Measurements from ENCODE around the gene CASP2. TPM values are rescaled to one million over a fixed set of nuclear protein-coding genes. Genes with fewer than 3 reads are reported as not detected.
A peak's percentile ranks its signal among the peaks of the same experiment; 100 is the strongest.
"Not testable (repeated sequence)": the region's sequence is repeated elsewhere in the genome, so short reads cannot be mapped to it uniquely, and the experiment has no call there.

CASP2 gene
- total RNA-seq, 1 donor from 2014 or later: 10.9 TPM

DNA sequence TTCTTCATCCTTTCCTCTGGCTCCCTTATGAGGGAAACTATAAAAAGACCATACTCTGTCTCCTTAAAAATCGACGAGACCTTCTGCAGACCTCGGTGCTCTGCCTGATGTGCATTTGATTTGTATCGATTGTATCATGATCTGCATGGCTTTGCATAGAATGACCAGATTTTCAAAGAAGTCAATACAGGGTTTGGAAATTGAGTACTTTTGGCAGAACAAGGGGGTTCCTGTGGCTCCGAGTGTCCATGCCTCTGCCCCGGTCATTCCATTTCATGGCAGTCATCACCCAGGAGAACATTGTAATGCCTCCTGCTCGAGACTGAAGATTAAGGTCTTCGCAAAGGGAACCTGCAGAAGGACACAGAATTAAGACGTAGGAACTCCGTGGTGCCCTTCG, 685 bp downstream of the CASP2 start:
- Histone ChIP-seq H3K4me1 (peaks cover 66% of the 10 kb centered on the region), H3K27me3 (ENCODE audit: low read depth) (no peaks in the 10 kb centered on the region), H3K27ac (replicated peaks) (peak overlapping the region; percentile 95), H3K9me3 (replicated peaks) (no peaks in the 10 kb centered on the region), H3K36me3 (peaks cover 27% of the 10 kb centered on the region), H3K4me3 (peak overlapping the region; percentile 94)
- TF ChIP-seq, protein P1, sequence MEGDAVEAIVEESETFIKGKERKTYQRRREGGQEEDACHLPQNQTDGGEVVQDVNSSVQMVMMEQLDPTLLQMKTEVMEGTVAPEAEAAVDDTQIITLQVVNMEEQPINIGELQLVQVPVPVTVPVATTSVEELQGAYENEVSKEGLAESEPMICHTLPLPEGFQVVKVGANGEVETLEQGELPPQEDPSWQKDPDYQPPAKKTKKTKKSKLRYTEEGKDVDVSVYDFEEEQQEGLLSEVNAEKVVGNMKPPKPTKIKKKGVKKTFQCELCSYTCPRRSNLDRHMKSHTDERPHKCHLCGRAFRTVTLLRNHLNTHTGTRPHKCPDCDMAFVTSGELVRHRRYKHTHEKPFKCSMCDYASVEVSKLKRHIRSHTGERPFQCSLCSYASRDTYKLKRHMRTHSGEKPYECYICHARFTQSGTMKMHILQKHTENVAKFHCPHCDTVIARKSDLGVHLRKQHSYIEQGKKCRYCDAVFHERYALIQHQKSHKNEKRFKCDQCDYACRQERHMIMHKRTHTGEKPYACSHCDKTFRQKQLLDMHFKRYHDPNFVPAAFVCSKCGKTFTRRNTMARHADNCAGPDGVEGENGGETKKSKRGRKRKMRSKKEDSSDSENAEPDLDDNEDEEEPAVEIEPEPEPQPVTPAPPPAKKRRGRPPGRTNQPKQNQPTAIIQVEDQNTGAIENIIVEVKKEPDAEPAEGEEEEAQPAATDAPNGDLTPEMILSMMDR (IDR thresholded peaks at IDR 0.05; ENCODE audit: borderline replicate concordance): no peak
- no peak for DNase-seq
- intact Hi-C loops (cut with micrococcal nuclease): no loop called here

DNA sequence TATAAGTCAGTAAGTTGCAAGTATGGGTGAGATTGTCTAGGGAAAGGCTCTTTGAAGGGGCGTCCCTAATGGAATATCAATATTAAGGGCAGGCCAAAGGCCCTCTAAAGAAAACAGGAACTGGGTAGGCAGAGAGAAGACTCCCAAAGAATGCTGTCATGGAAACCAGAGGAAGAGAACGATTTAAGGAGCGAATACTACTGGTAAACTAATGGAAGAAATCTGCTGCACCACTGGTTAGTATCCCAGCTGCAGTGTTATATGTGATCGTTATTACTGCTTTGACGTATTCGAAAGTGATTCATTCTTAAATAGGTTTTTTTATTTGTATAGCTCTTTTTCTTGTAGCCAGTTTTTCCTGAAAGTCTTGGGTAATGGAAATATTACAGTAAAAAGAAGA, 1.3 kb downstream of the CASP2 start:
- H3K36me3 ChIP-seq: peaks cover 32% of the 10 kb centered on the region
- intact Hi-C loops (cut with micrococcal nuclease): no loop called here
- H3K27me3 ChIP-seq (ENCODE audit: low read depth): no peaks in the 10 kb centered on the region
- peaks cover 62% of the 10 kb centered on the region for H3K4me1 ChIP-seq
- no peaks in the 10 kb centered on the region for H3K9me3 ChIP-seq (replicated peaks)
- peak overlapping the region; percentile 94 for H3K4me3 ChIP-seq
- peak overlapping the region; percentile 95 for H3K27ac ChIP-seq (replicated peaks)
- TF ChIP-seq, protein P1 (IDR thresholded peaks at IDR 0.05; ENCODE audit: borderline replicate concordance): no peak
- no peak for DNase-seq

DNA sequence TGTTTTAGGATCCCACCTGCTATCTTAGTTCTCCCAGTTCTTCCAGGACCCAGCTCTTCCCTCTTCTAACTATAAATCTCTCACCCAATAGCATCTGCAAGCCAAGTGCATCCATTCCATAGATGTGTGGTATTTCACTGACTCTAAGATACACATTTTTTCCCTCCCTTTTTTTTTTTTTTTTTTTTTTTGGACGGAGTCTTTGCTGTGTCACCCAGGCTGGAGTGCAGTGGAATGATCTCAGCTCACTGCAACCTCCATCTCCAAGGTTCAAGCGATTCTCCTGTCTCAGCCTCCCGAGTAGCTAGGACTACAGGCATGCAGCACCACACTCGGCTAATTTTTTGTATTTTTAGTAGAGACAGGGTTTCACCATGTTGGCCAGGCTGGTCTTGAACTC, 1.7 kb downstream of the CASP2 start:
- H3K9me3 ChIP-seq (replicated peaks); H3K27me3 ChIP-seq (ENCODE audit: low read depth); DNase-seq; intact Hi-C loops (cut with micrococcal nuclease): not testable (repeated sequence)
- Histone ChIP-seq H3K36me3 (peaks cover 37% of the 10 kb centered on the region), H3K4me3 (peak overlapping the region; percentile 94), H3K27ac (replicated peaks) (peak overlapping the region; percentile 95), H3K4me1 (peaks cover 62% of the 10 kb centered on the region)

DNA sequence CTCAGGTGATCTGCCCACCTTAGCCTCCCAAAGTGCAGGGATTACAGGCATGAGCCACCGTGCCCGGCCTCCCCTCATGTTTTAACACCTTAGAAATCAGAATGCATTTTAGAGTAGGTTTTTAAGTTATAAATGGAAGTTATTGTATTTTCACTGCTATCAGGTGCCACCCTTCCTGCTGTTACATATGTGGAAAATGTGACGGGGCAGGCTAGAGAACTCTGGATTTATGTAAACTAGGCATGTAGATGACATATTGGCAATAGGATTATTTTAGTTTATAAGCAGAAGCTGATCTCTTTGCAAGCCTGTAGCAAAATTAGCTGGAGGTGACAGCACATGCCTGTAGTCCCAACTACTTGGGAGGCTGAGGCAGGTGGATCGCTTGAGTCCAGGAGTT, 2.1 kb downstream of the CASP2 start:
- Histone ChIP-seq H3K36me3 (peaks cover 41% of the 10 kb centered on the region), H3K27ac (replicated peaks) (no peak overlapping the region), H3K9me3 (replicated peaks) (no peaks in the 10 kb centered on the region), H3K27me3 (ENCODE audit: low read depth) (no peaks in the 10 kb centered on the region), H3K4me1 (peaks cover 62% of the 10 kb centered on the region), H3K4me3 (peak overlapping the region; percentile 94)
- intact Hi-C loops (cut with micrococcal nuclease): no loop called here
- no peak for DNase-seq
- TF ChIP-seq, protein P1 (IDR thresholded peaks at IDR 0.05; ENCODE audit: borderline replicate concordance): no peak

DNA sequence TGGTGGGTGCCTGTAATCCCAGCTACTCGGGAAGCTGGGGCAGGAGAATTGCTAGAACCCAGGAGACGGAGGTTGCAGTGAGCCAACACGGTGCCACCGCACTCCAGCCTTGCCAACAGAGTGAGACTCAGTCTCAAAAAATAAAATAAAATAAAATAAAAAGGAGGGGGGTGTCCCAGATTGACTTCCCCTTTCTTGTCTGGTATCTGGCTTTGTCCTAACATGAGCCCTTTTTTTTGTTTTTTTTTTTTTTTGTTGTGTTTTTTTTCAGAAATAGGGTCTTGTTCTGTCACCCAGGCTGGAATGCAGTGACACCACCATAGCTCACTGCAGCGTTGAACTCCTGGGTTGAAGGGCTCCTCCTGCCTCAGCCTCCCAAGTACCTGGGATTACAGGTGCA, 4.7 kb downstream of the CASP2 start:
- no peak for DNase-seq
- TF ChIP-seq, protein P1 (IDR thresholded peaks at IDR 0.05; ENCODE audit: borderline replicate concordance): no peak
- Histone ChIP-seq H3K4me1 (peaks cover 62% of the 10 kb centered on the region), H3K27me3 (ENCODE audit: low read depth) (no peaks in the 10 kb centered on the region), H3K4me3 (no peak overlapping the region), H3K27ac (replicated peaks) (no peak overlapping the region), H3K36me3 (peaks cover 67% of the 10 kb centered on the region), H3K9me3 (replicated peaks) (no peaks in the 10 kb centered on the region)
- intact Hi-C loops (cut with micrococcal nuclease): no loop called here

DNA sequence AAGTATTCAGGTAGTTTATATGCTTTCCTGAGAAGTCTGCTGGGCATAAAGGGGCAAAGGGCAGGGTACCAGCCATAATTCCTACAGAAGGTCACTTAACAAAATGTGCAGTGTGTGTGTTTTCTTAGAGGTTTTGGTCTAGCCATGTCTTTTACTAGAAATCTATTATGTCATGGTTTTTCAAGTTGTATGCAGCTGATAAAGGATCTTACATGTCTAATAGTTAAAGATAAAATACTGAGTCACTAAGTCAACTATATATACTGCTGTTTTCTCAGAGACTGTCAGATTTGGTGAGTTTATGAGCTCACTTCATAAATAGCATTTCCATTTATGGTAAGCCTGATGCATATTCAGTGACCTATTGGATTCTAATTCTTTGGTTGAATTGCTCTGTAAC, 7.7 kb downstream of the CASP2 start:
- intact Hi-C loops (cut with micrococcal nuclease): no loop called here
- no peak for DNase-seq
- no peaks in the 10 kb centered on the region for H3K27me3 ChIP-seq (ENCODE audit: low read depth)
- no peak overlapping the region for H3K4me3 ChIP-seq
- TF ChIP-seq, protein P1 (IDR thresholded peaks at IDR 0.05; ENCODE audit: borderline replicate concordance): no peak
- H3K27ac ChIP-seq (replicated peaks): peak overlapping the region; percentile 48
- peaks cover 97% of the 10 kb centered on the region for H3K36me3 ChIP-seq
- no peaks in the 10 kb centered on the region for H3K9me3 ChIP-seq (replicated peaks)
- H3K4me1 ChIP-seq: peaks cover 46% of the 10 kb centered on the region
